Brain microvascular endothelial cell (primary cell): ENCODE measurements around the gene C3orf20.

Experiments used
- DNase-seq: peaks from one replicate; pipeline ENCODE4 v3.0.0-alpha.2; 2020
- H3K27ac ChIP-seq: fragments of 250-450 bp; sonication (Bioruptor Pico); 2 replicates; pipeline ENCODE4 v1.5.1; 2020; ENCODE audit warnings: mild to moderate bottlenecking, moderate library complexity
- H3K27me3 ChIP-seq: fragments of 250-450 bp; sonication (Bioruptor Pico); replicated peaks from 2 replicates; pipeline ENCODE4 v1.5.1; 2020; ENCODE audit warnings: mild to moderate bottlenecking
- H3K36me3 ChIP-seq: fragments of 250-450 bp; sonication (Bioruptor Pico); replicated peaks from 2 replicates; pipeline ENCODE4 v1.5.1; 2020; ENCODE audit warnings: mild to moderate bottlenecking
- H3K4me3 ChIP-seq: 2 replicates; pipeline ENCODE4 v1.5.1; 2011; ENCODE audit warnings: low read depth, mild to moderate bottlenecking, control low read depth, low read length, moderate library complexity
- CTCF ChIP-seq: IDR thresholded peaks from 2 replicates; pipeline ENCODE4 v1.5.1; 2011; ENCODE audit warnings: low read depth, mild to moderate bottlenecking, moderate library complexity, low read length, control low read depth, inconsistent platforms; ENCODE audit errors: missing control alignments
- in situ Hi-C: cut with HindIII; loops from 2 replicates; pipeline ENCODE4 v1.10.0; 2017; ENCODE audit warnings: low sequenced_read_pairs, low pct_ligation_motif_present

C3orf20 gene

GRCh38 chr3:14775011-14775410, 100.1 kb downstream of the C3orf20 start:
- Histone ChIP-seq H3K36me3 (no peaks in the 10 kb centered on the region), H3K27me3 (no peaks in the 10 kb centered on the region), H3K4me3 (no peak overlapping the region), H3K27ac (no peak overlapping the region)
- DNase-seq, result no peak
- no peak for TF ChIP-seq CTCF
- in situ Hi-C loops, result no loop called here

- DNase-seq, result no peak
- TF ChIP-seq CTCF, result no peak
These were observed 100.6 kb downstream of the C3orf20 start for GRCh38 chr3:14775563-14775962.

GRCh38 chr3:14779069-14779685, 104.2 kb downstream of the C3orf20 start:
- no peak overlapping the region for H3K27ac ChIP-seq
- no peaks in the 10 kb centered on the region for H3K36me3 ChIP-seq
- no peak for DNase-seq
- H3K4me3 ChIP-seq, result no peak overlapping the region
- in situ Hi-C loops, result no loop called here
- no peak for TF ChIP-seq CTCF
- no peaks in the 10 kb centered on the region for H3K27me3 ChIP-seq

More at GRCh38 chr3:14775563-14775962, 100.6 kb downstream of the C3orf20 start:
- Histone ChIP-seq H3K27ac (no peak overlapping the region), H3K36me3 (no peaks in the 10 kb centered on the region), H3K4me3 (no peak overlapping the region), H3K27me3 (no peaks in the 10 kb centered on the region)
- in situ Hi-C loops, result no loop called here

- Histone ChIP-seq H3K27ac (no peak overlapping the region), H3K36me3 (no peaks in the 10 kb centered on the region), H3K4me3 (no peak overlapping the region), H3K27me3 (no peaks in the 10 kb centered on the region)
- peak; percentile 79 for TF ChIP-seq CTCF
- DNase-seq, result peak; percentile 31
- in situ Hi-C loops, result no loop called here
These were observed 106.1 kb downstream of the C3orf20 start for GRCh38 chr3:14780927-14781507.

- no peak overlapping the region for H3K4me3 ChIP-seq
- no peak for TF ChIP-seq CTCF
- H3K27me3 ChIP-seq, result no peaks in the 10 kb centered on the region
- in situ Hi-C loops, result no loop called here
- no peaks in the 10 kb centered on the region for H3K36me3 ChIP-seq
- DNase-seq, result no peak
- no peak overlapping the region for H3K27ac ChIP-seq
These were observed 108.6 kb downstream of the C3orf20 start for GRCh38 chr3:14783480-14784086.
